ENCODE results near the gene KIAA1217.

GRCh38 chr10:24307696-24308485, 99.0 kb downstream of the KIAA1217 start:
- TF ChIP-seq, protein P1, sequence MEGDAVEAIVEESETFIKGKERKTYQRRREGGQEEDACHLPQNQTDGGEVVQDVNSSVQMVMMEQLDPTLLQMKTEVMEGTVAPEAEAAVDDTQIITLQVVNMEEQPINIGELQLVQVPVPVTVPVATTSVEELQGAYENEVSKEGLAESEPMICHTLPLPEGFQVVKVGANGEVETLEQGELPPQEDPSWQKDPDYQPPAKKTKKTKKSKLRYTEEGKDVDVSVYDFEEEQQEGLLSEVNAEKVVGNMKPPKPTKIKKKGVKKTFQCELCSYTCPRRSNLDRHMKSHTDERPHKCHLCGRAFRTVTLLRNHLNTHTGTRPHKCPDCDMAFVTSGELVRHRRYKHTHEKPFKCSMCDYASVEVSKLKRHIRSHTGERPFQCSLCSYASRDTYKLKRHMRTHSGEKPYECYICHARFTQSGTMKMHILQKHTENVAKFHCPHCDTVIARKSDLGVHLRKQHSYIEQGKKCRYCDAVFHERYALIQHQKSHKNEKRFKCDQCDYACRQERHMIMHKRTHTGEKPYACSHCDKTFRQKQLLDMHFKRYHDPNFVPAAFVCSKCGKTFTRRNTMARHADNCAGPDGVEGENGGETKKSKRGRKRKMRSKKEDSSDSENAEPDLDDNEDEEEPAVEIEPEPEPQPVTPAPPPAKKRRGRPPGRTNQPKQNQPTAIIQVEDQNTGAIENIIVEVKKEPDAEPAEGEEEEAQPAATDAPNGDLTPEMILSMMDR (conservative IDR thresholded peaks at IDR 0.05; ENCODE audit: low read depth, low read length) = no peak
- TF ChIP-seq EZH2 (IDR thresholded peaks at IDR 0.05; ENCODE audit: borderline replicate concordance, low read depth, low read length, poor library complexity, severe bottlenecking) = no peak
